ENCODE results near the gene SLC48A1. TPM values are rescaled to one million over a fixed set of nuclear protein-coding genes. Genes with fewer than 3 reads are reported as not detected.

Gene SLC48A1
- total and polyA plus RNA-seq, 10 of the 15 experiments (the other 5 are each of a cell fraction or from before 2014, with no cell fraction given) = 1.1 to 4.9 (median 1.9) TPM

GRCh38 chr12:47737936-47738594 is 35.0 kb upstream of the SLC48A1 start:
- H4K20me1 ChIP-seq (ENCODE audit: control insufficient read depth, insufficient read depth) = no peaks in the 10 kb centered on the region
- H3K79me2 ChIP-seq (ENCODE audit: control insufficient read depth, insufficient read depth, low read length) = no peaks in the 10 kb centered on the region
- H3K4me3 ChIP-seq = no peak overlapping the region
- H2AFZ ChIP-seq (ENCODE audit: control insufficient read depth, low read depth, low read length) = no peak overlapping the region
- no peak overlapping the region for H3K9ac ChIP-seq (ENCODE audit: control insufficient read depth, insufficient read depth, low read length)
- RAD21 ChIA-PET (ENCODE audit: unreplicated experiment) = interaction anchor here (7.8 kb wide), 1 partner anchor 40 kb away, joined by 120 read pairs; no protein-coding TSS in a partner anchor
- CTCF ChIA-PET = interaction anchor here (1.6 to 7.9 kb wide), 2 partner anchors 16 to 22 kb away, joined by 3 to 151 read pairs; no protein-coding TSS in a partner anchor
- no peak overlapping the region for H3K27ac ChIP-seq (ENCODE audit: control insufficient read depth, insufficient read depth)
- H3K4me1 ChIP-seq (ENCODE audit: control insufficient read depth, insufficient read depth, low read length) = peaks cover 25% of the 10 kb centered on the region
- FAIRE-seq (no peak), DNase-seq (ENCODE audit: low read depth, low spot score) (no peak), ATAC-seq (no peak)
- H3K4me2 ChIP-seq (ENCODE audit: control insufficient read depth, insufficient read depth) = no peak overlapping the region
- 77% methylated on average over 14 of the region's 17 CpGs for WGBS (ENCODE audit: insufficient coverage, insufficient replicate concordance, low lambda C conversion rate, missing lambda C conversion rate)
- intact Hi-C loops (cut with micrococcal nuclease; ENCODE audit: unreplicated experiment) (no loop called here), in situ Hi-C loops (cut with MboI) (no loop called here)
- POLR2A ChIA-PET = no interaction called here
- H3K27me3 ChIP-seq (replicated peaks in 1 of 2; ENCODE audit: control insufficient read depth in 2 of 2, insufficient read depth in 2 of 2, low read length in 1 of 2) = no peaks in the 10 kb centered on the region
- BruUV-seq (replicated peaks) = no TSS peak
- SMC1A ChIA-PET (ENCODE audit: uncharacterized antibody, unreplicated experiment) = interaction anchor here (6.5 kb wide), 1 partner anchor 13 kb away, joined by 60 read pairs; the partner anchor contains the start of gene ENDOU
- H3K9me3 ChIP-seq (replicated peaks; ENCODE audit: control insufficient read depth, insufficient read depth, low read length) = no peaks in the 10 kb centered on the region
- no peaks in the 10 kb centered on the region for H3K36me3 ChIP-seq (ENCODE audit: control insufficient read depth in 2 of 2, insufficient read depth in 2 of 2, low read length in 1 of 2)
- TF ChIP-seq BMI1 (IDR thresholded peaks at IDR 0.05; ENCODE audit: borderline replicate concordance) (no peak), IKZF2 (IDR thresholded peaks at IDR 0.05) (no peak), PAX8 (IDR thresholded peaks at IDR 0.05) (no peak), NR2C1 (IDR thresholded peaks at IDR 0.05) (no peak), SPI1 (IDR thresholded peaks at IDR 0.05; ENCODE audit: borderline replicate concordance, insufficient read depth, low read depth, low read length) (no peak), HDAC6 (IDR thresholded peaks at IDR 0.05; ENCODE audit: unreplicated experiment) (no peak), ZBED1 (IDR thresholded peaks at IDR 0.05; ENCODE audit: borderline replicate concordance) (no peak), CREB1 (IDR thresholded peaks at IDR 0.05; ENCODE audit: low read depth) (no peak), CHD2 (IDR thresholded peaks at IDR 0.05; ENCODE audit: borderline replicate concordance, low read depth, low read length) (no peak), TAF1 (IDR thresholded peaks at IDR 0.05; ENCODE audit: borderline replicate concordance, low read depth, low read length) (no peak), FOXM1 (IDR thresholded peaks at IDR 0.05; ENCODE audit: low read depth, low read length) (no peak), POLR2AphosphoS2 (IDR thresholded peaks at IDR 0.05; ENCODE audit: low read depth, low read length) (no peak), REST (IDR thresholded peaks at IDR 0.05; ENCODE audit: low read depth, low read length) (no peak), POLR2A (IDR thresholded peaks at IDR 0.05; ENCODE audit: low read depth, low read length) (no peak), PKNOX1 (IDR thresholded peaks at IDR 0.05) (no peak), SMARCA5 (IDR thresholded peaks at IDR 0.05) (no peak), LARP7 (IDR thresholded peaks at IDR 0.05) (no peak), SP1 (IDR thresholded peaks at IDR 0.05; ENCODE audit: low read depth, low read length) (no peak), ESRRA (IDR thresholded peaks at IDR 0.05; ENCODE audit: low read length) (no peak), JUNB (IDR thresholded peaks at IDR 0.05) (no peak)
